Heart right ventricle (tissue), 16 donors: ENCODE measurements around the gene ZNF669. TPM values are rescaled to one million over a fixed set of nuclear protein-coding genes. Genes with fewer than 3 reads are reported as not detected.
"Not testable (repeated sequence)": the region's sequence is repeated elsewhere in the genome, so short reads cannot be mapped to it uniquely, and the experiment has no call there.

Experiments used
- ATAC-seq, 8 donors: fragments of 200-7000 bp; cut with Tn5 transposase; one replicate each; pipeline ENCODE4 v1.9.1; 2020; ENCODE audit warnings: mild to moderate bottlenecking in 8 of 8, moderate library complexity in 8 of 8, moderate number of reproducible peaks in 1 of 8
- DNase-seq, 2 donors: peaks; one replicate each; pipeline ENCODE4 v3.0.0-alpha.2; 2020
- H3K27ac ChIP-seq, 10 donors: fragments of 200-600 bp; sonication (generic) in 2 of 10; one replicate each; pipeline versions ENCODE4 v1.5.0 to v1.8.0; 2020 to 2022; ENCODE audit warnings: mild to moderate bottlenecking in 3 of 10
- H3K27me3 ChIP-seq, 7 donors: fragments of 200-600 bp; one replicate each; pipeline ENCODE4 v1.8.0; 2021 to 2022; ENCODE audit warnings: mild to moderate bottlenecking in 2 of 7
- H3K36me3 ChIP-seq, 9 donors: fragments of 200-600 bp; sonication (generic) in 1 of 9; one replicate each; pipeline versions ENCODE4 v1.5.0 to v1.8.0; 2020 to 2022; ENCODE audit warnings: mild to moderate bottlenecking in 2 of 9
- H3K4me1 ChIP-seq, 9 donors: fragments of 200-600 bp; sonication (generic) in 1 of 9; one replicate each; pipeline versions ENCODE4 v1.5.0 to v1.8.0; 2020 to 2022; ENCODE audit warnings: mild to moderate bottlenecking in 4 of 9
- H3K4me3 ChIP-seq, 10 donors: fragments of 200-600 bp; sonication (generic) in 2 of 10; one replicate each; pipeline versions ENCODE4 v1.5.0 to v1.8.0; 2020 to 2022; ENCODE audit warnings: mild to moderate bottlenecking in 7 of 10, moderate library complexity in 2 of 10
- H3K9me3 ChIP-seq, 11 donors: fragments of 200-600 bp in 10 of 11; sonication (generic) in 2 of 11; one replicate each; pipeline versions ENCODE4 v1.5.0 to v1.8.0; 2013 to 2022; ENCODE audit warnings: mild to moderate bottlenecking in 2 of 11, control low read depth in 1 of 11, moderate library complexity in 1 of 11
- CTCF ChIP-seq, 9 donors: fragments of 200-600 bp; sonication (generic) in 2 of 9; IDR thresholded peaks; one replicate each; pipeline versions ENCODE4 v1.5.0 to v1.8.0; 2021 to 2022; ENCODE audit warnings: antibody characterized with exemption in 9 of 9, mild to moderate bottlenecking in 5 of 9, moderate library complexity in 1 of 9
- WGBS, 2 donors: extraction: QIAGEN DNeasy Blood & Tissue Kit; methylation state at CpG; one replicate each; pipeline ENCODE4 v1.1.7; 2013; ENCODE audit warnings: inconsistent platforms in 1 of 2; 5-methylcytosine and 5-hydroxymethylcytosine counted together
- intact Hi-C, 10 donors: fragments of 100-400 bp; cut with DNase I; formaldehyde crosslinking; loops; one replicate each; pipeline versions ENCODE4 v1.11.1 to v1.14.2; 2022
- polyA plus RNA-seq, 2 donors: library from polyadenylated mRNA; stranded (reverse); fragments of 200-250 nt; gene quantifications; one replicate each; pipeline ENCODE4 v1.2.3, GENCODE V29; 2013
- total RNA-seq, 10 donors: library from RNA; stranded (reverse); fragmentation: NEBNext Ultra II Directional in 3 of 10; extraction: Animal tissue kit (Norgen Biotek cat#: 25700) in 3 of 10; gene quantifications; one replicate each; pipeline versions ENCODE4 v1.2.1 to v1.2.4, GENCODE V29; 2021 to 2023
- donor health status: Arrhythmogenic right ventricular cardiomyopathy.
- donor health status: ischemic (EF 13 %, LVEDD 7.1; RV severe dilation, severe dysfunction).
- donor health status: healthy with polysubstance abuse.
- donor health status: DM: no; HTN: yes; CAD: no.
- donor health status: DM: no; HTN: no; CAD: no.
- donor health status: ischemic (EF 25% LVEDD 6.9; RV normal size, moderate dysfunction).
- donor health status: ischemic (EF 25% LVEDD 5.7; RV mildly dilated, moderate dysfunction).
- donor health status: healthy.
- donor health status: DM: yes; HTN: yes; CAD: no.
- donor health status: Ischemic cardiomyopathy.
- donor health status: ischemic (EF 35%, LVEDD 5.7; RV mildly dilated, moderate dysfunction).
- donor health status: nonischemic (EF 11% LVEDD 7.7; RV severe dilation, severe dysfunction).
- donor health status: DM: yes; HTN: yes; CAD: no.
- donor health status: PGD.
- donor health status: ischemic (EF 29% LVEDD 5.4; RV normal size, mild dysfunction).
- donor health status: nonischemic (EF 23%, LVEDD 6.1; RV moderate dilation, normal function).

The ZNF669 gene
- total and polyA plus RNA-seq, 12 donors, result 2.1 to 4.7 (median 3.5) TPM

GRCh38 chr1:247121382-247121781 is 17.2 kb upstream of the ZNF669 start:
- intact Hi-C loops, result loop anchor here in 2 of 10 donors (5.0 kb wide), 1 partner anchor 51 kb away; the partner anchor contains the start of gene ZNF124 (in 2 of the 2)
- WGBS, 2 donors, result 77 to 83% methylated on average over 6 of the region's 6 CpGs

GRCh38 chr1:247120408-247120668 is 16.2 kb upstream of the ZNF669 start:
- intact Hi-C loops, result loop anchor here in 2 of 10 donors (5.0 kb wide), 1 partner anchor 52 kb away; the partner anchor contains the start of gene ZNF124 (in 2 of the 2)

More at GRCh38 chr1:247121382-247121781, 17.2 kb upstream of the ZNF669 start:
- H3K36me3 ChIP-seq, result no peaks in the 10 kb centered on the region
- H3K4me1 ChIP-seq, result no peaks in the 10 kb centered on the region
- DNase-seq (no peak), ATAC-seq (no peak)
- no peak overlapping the region for H3K4me3 ChIP-seq
- peaks cover 0 to 9% (median 0%) of the 10 kb centered on the region in 11 donors for H3K9me3 ChIP-seq
- H3K27me3 ChIP-seq, result no peaks in the 10 kb centered on the region
- TF ChIP-seq CTCF (IDR thresholded peaks at IDR 0.05), result no peak
- H3K27ac ChIP-seq, result no peak overlapping the region

GRCh38 chr1:247119600-247120407 is 15.6 kb upstream of the ZNF669 start:
- Histone ChIP-seq H3K4me3 (no peak overlapping the region), H3K27me3 (no peaks in the 10 kb centered on the region), H3K27ac (no peak overlapping the region), H3K9me3 (peaks cover 0 to 9% (median 0%) of the 10 kb centered on the region in 11 donors), H3K4me1 (no peaks in the 10 kb centered on the region), H3K36me3 (no peaks in the 10 kb centered on the region)
- ATAC-seq, result peak in 1 of 8 donors; percentile 59
- no peak for TF ChIP-seq CTCF (IDR thresholded peaks at IDR 0.05)
- intact Hi-C loops, result loop anchor here in 2 of 10 donors (5.0 kb wide), 1 partner anchor 52 kb away; the partner anchor contains the start of gene ZNF124 (in 2 of the 2)
- WGBS, 2 donors, result 92 to 94% methylated on average over 22 of the region's 22 CpGs
- no peak for DNase-seq

More at GRCh38 chr1:247120408-247120668, 16.2 kb upstream of the ZNF669 start:
- not testable (repeated sequence) for H3K4me3 ChIP-seq, H3K27me3 ChIP-seq, DNase-seq, H3K4me1 ChIP-seq, H3K36me3 ChIP-seq, ATAC-seq, H3K9me3 ChIP-seq, H3K27ac ChIP-seq
- 80 to 93% methylated on average over 4 of the region's 4 CpGs for WGBS, 2 donors

GRCh38 chr1:247118946-247119446 is 14.8 kb upstream of the ZNF669 start:
- ATAC-seq (peak in 2 of 8 donors; percentile 16 to 27), DNase-seq (no peak)
- TF ChIP-seq CTCF (IDR thresholded peaks at IDR 0.05), result peak in 1 of 9 donors; percentile 6
- Histone ChIP-seq H3K9me3 (peaks cover 0 to 9% (median 0%) of the 10 kb centered on the region in 11 donors), H3K4me1 (no peaks in the 10 kb centered on the region), H3K36me3 (no peaks in the 10 kb centered on the region), H3K27me3 (no peaks in the 10 kb centered on the region), H3K27ac (no peak overlapping the region), H3K4me3 (no peak overlapping the region)
- WGBS, 2 donors, result 66 to 74% methylated on average over 10 to 11 of the region's 11 CpGs
- intact Hi-C loops, result no loop called here
